Measurements from ENCODE around the gene TFB2M.

GRCh38 chr1:246544001-246544400, 22.1 kb downstream of the TFB2M start:
- TF ChIP-seq, protein P1, sequence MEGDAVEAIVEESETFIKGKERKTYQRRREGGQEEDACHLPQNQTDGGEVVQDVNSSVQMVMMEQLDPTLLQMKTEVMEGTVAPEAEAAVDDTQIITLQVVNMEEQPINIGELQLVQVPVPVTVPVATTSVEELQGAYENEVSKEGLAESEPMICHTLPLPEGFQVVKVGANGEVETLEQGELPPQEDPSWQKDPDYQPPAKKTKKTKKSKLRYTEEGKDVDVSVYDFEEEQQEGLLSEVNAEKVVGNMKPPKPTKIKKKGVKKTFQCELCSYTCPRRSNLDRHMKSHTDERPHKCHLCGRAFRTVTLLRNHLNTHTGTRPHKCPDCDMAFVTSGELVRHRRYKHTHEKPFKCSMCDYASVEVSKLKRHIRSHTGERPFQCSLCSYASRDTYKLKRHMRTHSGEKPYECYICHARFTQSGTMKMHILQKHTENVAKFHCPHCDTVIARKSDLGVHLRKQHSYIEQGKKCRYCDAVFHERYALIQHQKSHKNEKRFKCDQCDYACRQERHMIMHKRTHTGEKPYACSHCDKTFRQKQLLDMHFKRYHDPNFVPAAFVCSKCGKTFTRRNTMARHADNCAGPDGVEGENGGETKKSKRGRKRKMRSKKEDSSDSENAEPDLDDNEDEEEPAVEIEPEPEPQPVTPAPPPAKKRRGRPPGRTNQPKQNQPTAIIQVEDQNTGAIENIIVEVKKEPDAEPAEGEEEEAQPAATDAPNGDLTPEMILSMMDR (IDR thresholded peaks at IDR 0.05) = no peak
- TF ChIP-seq POLR2A (IDR thresholded peaks at IDR 0.05; ENCODE audit: low read depth) (no peak), EP300 (IDR thresholded peaks at IDR 0.05) (no peak), POLR2AphosphoS5 (IDR thresholded peaks at IDR 0.05) (no peak)

Data from esophagus muscularis mucosa (tissue), 4 donors.